B cell (primary cell): ENCODE measurements around the gene AS3MT. TPM values are rescaled to one million over a fixed set of nuclear protein-coding genes. Genes with fewer than 3 reads are reported as not detected.

Source experiments
- ATAC-seq: fragments of 200-7000 bp; cut with Tn5 transposase; one replicate; pipeline ENCODE4 v1.10.0; 2021; ENCODE audit warnings: low read depth, mild to moderate bottlenecking, moderate number of reproducible peaks, moderate library complexity
- CTCF ChIA-PET: fragments of 350-600 bp; sonication (Branson Sonifier 250); formaldehyde crosslinking; loops from one replicate; lab custom pipeline; 2021; ENCODE audit warnings: antibody characterized with exemption, inconsistent platforms; lab: Charles Lee
- POLR2A ChIA-PET: fragments of 350-600 bp; sonication (Branson Sonifier 250); formaldehyde crosslinking; loops from one replicate; lab custom pipeline; 2021; ENCODE audit warnings: antibody characterized with exemption; lab: Charles Lee
- DNase-seq: peaks from one replicate; pipeline ENCODE4 v3.0.0; 2013
- H2AFZ ChIP-seq: 2 replicates; pipeline ENCODE4 v1.6.1; 2012; ENCODE audit warnings: mild to moderate bottlenecking, low read depth, low read length; ENCODE audit not compliant: insufficient read depth, poor library complexity, severe bottlenecking
- H3K27ac ChIP-seq, 2 donors: 1 replicate in 1 of 2; 2 replicates in 1 of 2; pipeline ENCODE4 v1.5.1; 2012 to 2013; ENCODE audit warnings: low read length in 2 of 2, mild to moderate bottlenecking in 2 of 2, moderate library complexity in 1 of 2
- H3K27me3 ChIP-seq, 4 experiments: fragments of 200-600 bp in 1 of 4; sonication (generic) in 1 of 4; replicated peaks in 1 of 4; 1 replicate in 2 of 4; 2 replicates in 2 of 4; pipeline versions ENCODE4 v1.6.1 to v1.7.0; 2013 to 2016; ENCODE audit warnings: low read length in 3 of 4, mild to moderate bottlenecking in 2 of 4, mixed read lengths in 1 of 4, moderate library complexity in 1 of 4; ENCODE audit not compliant: insufficient read depth in 4 of 4, control insufficient read depth in 3 of 4; ENCODE audit errors: control extremely low read depth in 1 of 4
- H3K36me3 ChIP-seq, 2 experiments: replicated peaks in 1 of 2; 1 replicate in 1 of 2; 2 replicates in 1 of 2; pipeline versions ENCODE4 v1.6.1 to v1.7.1; 2013; ENCODE audit warnings: low read length in 1 of 2; ENCODE audit not compliant: insufficient read depth in 2 of 2, control insufficient read depth in 1 of 2; ENCODE audit errors: control extremely low read depth in 1 of 2, extremely low read depth in 1 of 2
- H3K4me1 ChIP-seq, 2 donors: fragments of 200-600 bp in 1 of 2; sonication (generic) in 1 of 2; 1 replicate in 1 of 2; 2 replicates in 1 of 2; pipeline versions ENCODE4 v1.5.1 to v1.6.1; 2013 to 2017; ENCODE audit warnings: low read length in 2 of 2; ENCODE audit not compliant: control insufficient read depth in 2 of 2, insufficient read depth in 2 of 2
- H3K4me2 ChIP-seq: replicated peaks from 2 replicates; pipeline ENCODE3; 2012; ENCODE audit warnings: mild to moderate bottlenecking, low read depth, low read length; ENCODE audit not compliant: poor library complexity, severe bottlenecking
- H3K4me3 ChIP-seq, 5 experiments: fragments of 200-600 bp in 1 of 5; sonication (generic) in 1 of 5; 1 replicate in 3 of 5; 2 replicates in 2 of 5; pipeline versions ENCODE4 v1.5.1 to v1.7.0; 2011 to 2016; ENCODE audit warnings: low read length in 4 of 5, mild to moderate bottlenecking in 4 of 5, low read depth in 2 of 5, control low read depth in 1 of 5, moderate library complexity in 1 of 5; ENCODE audit not compliant: insufficient read depth in 1 of 5; ENCODE audit errors: control extremely low read depth in 1 of 5, extremely low read depth in 1 of 5
- H3K79me2 ChIP-seq: fragments of 200-600 bp; sonication (generic); one replicate; pipeline ENCODE4 v1.6.0; 2016; ENCODE audit warnings: low read length; ENCODE audit not compliant: control insufficient read depth, insufficient read depth
- H3K9ac ChIP-seq: fragments of 200-600 bp; sonication (generic); 2 replicates; pipeline ENCODE4 v1.6.1; 2017; ENCODE audit warnings: mild to moderate bottlenecking, low read length, moderate library complexity
- H3K9me3 ChIP-seq, 3 donors: one replicate each; pipeline versions ENCODE4 v1.6.1 to v1.7.1; 2013; ENCODE audit warnings: low read length in 2 of 3; ENCODE audit not compliant: control insufficient read depth in 2 of 3, insufficient read depth in 1 of 3; ENCODE audit errors: control extremely low read depth in 1 of 3
- H4K20me1 ChIP-seq: 2 replicates; pipeline ENCODE4 v1.6.0; 2012; ENCODE audit warnings: mild to moderate bottlenecking, low read length; ENCODE audit not compliant: insufficient read depth, control insufficient read depth, poor library complexity, severe bottlenecking
- H3K27ac Mint-ChIP-seq: one replicate; pipeline ENCODE4 v1.8.0; 2021; ENCODE audit warnings: mixed read lengths
- H3K27me3 Mint-ChIP-seq: one replicate; pipeline ENCODE4 v1.8.0; 2021; ENCODE audit warnings: mixed read lengths
- H3K4me1 Mint-ChIP-seq: one replicate; pipeline ENCODE4 v1.8.0; 2021; ENCODE audit warnings: mixed read lengths
- H3K4me3 Mint-ChIP-seq: one replicate; pipeline ENCODE4 v1.8.0; 2021; ENCODE audit warnings: mixed read lengths
- H3K9me3 Mint-ChIP-seq: one replicate; pipeline ENCODE4 v1.8.0; 2022; ENCODE audit warnings: mixed read lengths; ENCODE audit not compliant: insufficient read depth
- CTCF ChIP-seq: fragments of 200-600 bp; IDR thresholded peaks from one replicate; pipeline ENCODE4 v1.8.0; 2022; ENCODE audit warnings: antibody characterized with exemption, mild to moderate bottlenecking
- EZH2 ChIP-seq: IDR thresholded peaks from 2 replicates; pipeline ENCODE4 v1.6.1; 2012; ENCODE audit warnings: borderline replicate concordance, low read depth, mild to moderate bottlenecking, moderate library complexity, low read length; ENCODE audit not compliant: insufficient read depth, poor library complexity, severe bottlenecking
- WGBS: methylation state at CpG from one replicate; pipeline ENCODE4 v1.1.5; 2013; ENCODE audit warnings: missing lambda C conversion rate; ENCODE audit not compliant: insufficient coverage; 5-methylcytosine and 5-hydroxymethylcytosine counted together
- intact Hi-C: fragments of 100-400 bp; cut with micrococcal nuclease; formaldehyde crosslinking; loops from one replicate; pipeline ENCODE4 v1.10.0; 2022
- polyA plus RNA-seq: library from polyadenylated mRNA; depleted of rRNA; stranded (reverse); fragments of >200 nt; gene quantifications from 2 replicates; pipeline ENCODE4 v1.2.3, GENCODE V29; 2012
- total RNA-seq, 2 donors: library from RNA; stranded (reverse); fragments of 120-200 nt in 1 of 2; gene quantifications; 1 replicate in 1 of 2; 2 replicates in 1 of 2; pipeline versions ENCODE4 v1.2.3 to v1.2.4, GENCODE V29; 2013 to 2022

The AS3MT gene
- total and polyA plus RNA-seq, 2 donors (not counting 1 experiment from before 2014, with no cell fraction given) = 0.25 TPM; not detected in 1

DNA sequence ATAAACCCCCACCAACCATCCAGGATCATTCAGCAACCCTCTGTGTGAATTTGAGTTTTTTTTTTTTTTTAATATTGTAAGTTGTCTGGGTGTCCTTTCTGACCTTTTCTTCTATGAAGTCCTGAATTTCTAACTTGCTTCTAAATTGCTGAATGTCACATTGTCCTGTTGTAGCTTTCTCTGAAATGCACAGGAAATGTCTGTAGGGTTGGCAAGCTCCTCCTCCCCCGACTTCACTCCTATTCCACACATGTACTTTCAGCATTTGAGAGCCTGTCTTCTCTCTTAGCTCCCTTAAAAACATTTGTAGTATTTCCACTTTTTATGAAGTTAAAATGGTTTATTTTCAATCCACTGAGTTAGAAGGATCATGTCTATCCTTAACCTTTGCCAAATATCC is 45.5 kb downstream of the AS3MT start:
- ATAC-seq = no peak
- Histone ChIP-seq H4K20me1 (no peaks in the 10 kb centered on the region), H3K9ac (no peak overlapping the region), H3K4me2 (no peak overlapping the region), H3K36me3 (no peaks in the 10 kb centered on the region), H3K27ac (no peak overlapping the region), H3K27me3 (peaks cover 0 to 12% (median 6%) of the 10 kb centered on the region in 4 experiments), H3K79me2 (peaks cover 13% of the 10 kb centered on the region), H2AFZ (no peak overlapping the region), H3K9me3 (peaks cover 0 to 3% (median 0%) of the 10 kb centered on the region in 3 donors), H3K4me3 (no peak overlapping the region), H3K4me1 (peaks cover 14 to 19% of the 10 kb centered on the region in 2 donors)
- ChIA-PET CTCF (interaction anchor here (0.7 to 7.7 kb wide), 2 partner anchors 87 to 329 kb away, joined by 4 to 151 read pairs; partner anchors contain the start of gene RPEL1), POLR2A (no interaction called here)
- intact Hi-C loops = loop anchor here (5.0 to 10.0 kb wide), 4 partner anchors 267 to 1353 kb away; partner anchors contain the start of genes GSTO2, PPRC1 and SFR1
- Mint-ChIP-seq H3K4me1 (peaks cover 23% of the 10 kb centered on the region), H3K9me3 (no peaks in the 10 kb centered on the region), H3K4me3 (no peak overlapping the region), H3K27me3 (peaks cover 18% of the 10 kb centered on the region), H3K27ac (no peak overlapping the region)
- no peak for TF ChIP-seq EZH2
- TF ChIP-seq CTCF = no peak
- no peak for DNase-seq
- no CpG with 5 or more reads among the region's 1 CpG for WGBS

- Histone ChIP-seq H3K4me2 (no peak overlapping the region), H3K27ac (no peak overlapping the region), H3K4me3 (no peak overlapping the region), H3K27me3 (peaks cover 0 to 12% (median 6%) of the 10 kb centered on the region in 4 experiments), H4K20me1 (no peaks in the 10 kb centered on the region), H3K36me3 (no peaks in the 10 kb centered on the region), H2AFZ (no peak overlapping the region), H3K79me2 (peaks cover 17% of the 10 kb centered on the region), H3K9me3 (peaks cover 0 to 3% (median 0%) of the 10 kb centered on the region in 3 donors), H3K9ac (no peak overlapping the region), H3K4me1 (peaks cover 26 to 31% of the 10 kb centered on the region in 2 donors)
- H3K27me3 Mint-ChIP-seq = peaks cover 18% of the 10 kb centered on the region
- ChIA-PET CTCF (interaction anchor here (0.6 to 7.7 kb wide), 7 partner anchors 11 to 569 kb away, joined by 3 to 151 read pairs (median 6); partner anchors contain the start of gene RPEL1), POLR2A (no interaction called here)
- no peak for DNase-seq
- peaks cover 37% of the 10 kb centered on the region for H3K4me1 Mint-ChIP-seq
- H3K27ac Mint-ChIP-seq = peak overlapping the region; percentile 34
- intact Hi-C loops = loop anchor here (5.0 to 10.0 kb wide), 4 partner anchors 269 to 1351 kb away; partner anchors contain the start of genes GSTO2, PPRC1 and SFR1
- H3K9me3 Mint-ChIP-seq = no peaks in the 10 kb centered on the region
- TF ChIP-seq CTCF (no peak), EZH2 (no peak)
- ATAC-seq = no peak
- peak overlapping the region; percentile 78 for H3K4me3 Mint-ChIP-seq
- 93% methylated on average over 6 of the region's 7 CpGs for WGBS
Observed at GRCh38 chr10:102916173-102916572, 46.9 kb downstream of the AS3MT start.
